Karpas-422 (cell line): ENCODE results near the gene GALNT18. TPM values are rescaled to one million over a fixed set of nuclear protein-coding genes. Genes with fewer than 3 reads are reported as not detected.

Source experiments
- DNase-seq: peaks from one replicate; pipeline ENCODE4 v3.0.0-alpha.2; 2015
- H2AFZ ChIP-seq: fragments of 200-600 bp; sonication (generic); 2 replicates; pipeline ENCODE4 v1.6.1; 2014; ENCODE audit warnings: antibody characterized with exemption, low read length, mixed read lengths
- H3K27ac ChIP-seq: fragments of 200-600 bp; sonication (generic); 2 replicates; pipeline ENCODE4 v1.5.1; 2014; ENCODE audit warnings: mild to moderate bottlenecking, low read length, moderate library complexity
- H3K27me3 ChIP-seq: fragments of 200-600 bp; sonication (generic); 2 replicates; pipeline ENCODE4 v1.6.1; 2014; ENCODE audit warnings: low read length, mixed read lengths
- H3K36me3 ChIP-seq: fragments of 200-600 bp; sonication (generic); 2 replicates; pipeline ENCODE4 v1.6.1; 2014; ENCODE audit warnings: low read length, mixed read lengths; ENCODE audit not compliant: insufficient read depth
- H3K4me1 ChIP-seq: fragments of 200-600 bp; sonication (generic); 2 replicates; pipeline ENCODE4 v1.6.1; 2014; ENCODE audit warnings: mild to moderate bottlenecking, low read length, mixed read lengths
- H3K4me2 ChIP-seq: fragments of 200-600 bp; sonication (generic); 2 replicates; pipeline ENCODE4 v1.6.1; 2014; ENCODE audit warnings: low read length, low read depth, mild to moderate bottlenecking; ENCODE audit not compliant: poor library complexity, severe bottlenecking
- H3K4me3 ChIP-seq: fragments of 200-600 bp; sonication (generic); 2 replicates; pipeline ENCODE4 v1.5.1; 2014; ENCODE audit warnings: mild to moderate bottlenecking, antibody characterized with exemption, low read length, mixed read lengths
- H3K79me2 ChIP-seq: fragments of 200-600 bp; sonication (generic); 2 replicates; pipeline ENCODE4 v1.6.1; 2014; ENCODE audit warnings: mild to moderate bottlenecking, low read length, mixed read lengths
- H3K9ac ChIP-seq: fragments of 200-600 bp; sonication (generic); 2 replicates; pipeline ENCODE4 v1.6.0; 2014; ENCODE audit warnings: low read length
- H3K9me2 ChIP-seq: fragments of 200-600 bp; sonication (generic), shearing (Covaris generic); replicated peaks from 2 replicates; pipeline ENCODE4 v1.6.0; 2014; ENCODE audit warnings: mild to moderate bottlenecking, low read length, moderate library complexity; ENCODE audit not compliant: insufficient read depth
- H3K9me3 ChIP-seq: fragments of 300-700, 200-600 bp; sonication (generic); 2 replicates; pipeline ENCODE4 v1.6.1; 2014; ENCODE audit warnings: low read length, mixed read lengths
- H4K20me1 ChIP-seq: fragments of 200-600 bp; sonication (generic); 2 replicates; pipeline ENCODE4 v1.6.1; 2014; ENCODE audit warnings: mild to moderate bottlenecking, antibody characterized with exemption, low read length, low read depth; ENCODE audit not compliant: insufficient read depth
- total RNA-seq: library from RNA; depleted of rRNA; stranded (reverse); fragments of >200 nt; shearing (Covaris generic); gene quantifications from 2 replicates; pipeline ENCODE4 v1.2.3, GENCODE V29; 2014; ENCODE audit warnings: low replicate concordance

The GALNT18 gene
- total RNA-seq, 1 experiment from 2014 or later, result not detected

- no peak overlapping the region for H3K9ac ChIP-seq
- no peaks in the 10 kb centered on the region for H3K36me3 ChIP-seq
- H2AFZ ChIP-seq, result no peak overlapping the region
- no peak overlapping the region for H3K4me2 ChIP-seq
- H3K9me2 ChIP-seq, result no peaks in the 10 kb centered on the region
- H3K4me1 ChIP-seq, result no peaks in the 10 kb centered on the region
- H3K9me3 ChIP-seq, result no peaks in the 10 kb centered on the region
- H3K4me3 ChIP-seq, result no peak overlapping the region
- no peaks in the 10 kb centered on the region for H3K79me2 ChIP-seq
- no peaks in the 10 kb centered on the region; the same call in 1 of the 2 replicates for H4K20me1 ChIP-seq
- no peak for DNase-seq
- no peak overlapping the region for H3K27ac ChIP-seq
- H3K27me3 ChIP-seq, result no peaks in the 10 kb centered on the region
Measured at GRCh38 chr11:11563200-11563975, 58.4 kb downstream of the GALNT18 start.

GRCh38 chr11:11561991-11562390, 59.8 kb downstream of the GALNT18 start:
- Histone ChIP-seq H4K20me1 (no peaks in the 10 kb centered on the region; the same call in 1 of the 2 replicates), H3K27me3 (no peaks in the 10 kb centered on the region), H3K27ac (no peak overlapping the region), H3K79me2 (no peaks in the 10 kb centered on the region), H3K4me3 (no peak overlapping the region), H3K4me1 (no peaks in the 10 kb centered on the region), H3K9me3 (no peaks in the 10 kb centered on the region), H3K9me2 (no peaks in the 10 kb centered on the region), H3K4me2 (no peak overlapping the region), H2AFZ (no peak overlapping the region), H3K9ac (no peak overlapping the region), H3K36me3 (no peaks in the 10 kb centered on the region)
- DNase-seq, result no peak

- no peak for DNase-seq
- Histone ChIP-seq H3K27ac (no peak overlapping the region), H3K27me3 (no peaks in the 10 kb centered on the region), H2AFZ (no peak overlapping the region), H4K20me1 (no peaks in the 10 kb centered on the region; the same call in 1 of the 2 replicates), H3K9me3 (no peaks in the 10 kb centered on the region), H3K36me3 (no peaks in the 10 kb centered on the region), H3K4me3 (no peak overlapping the region), H3K9ac (no peak overlapping the region), H3K9me2 (no peaks in the 10 kb centered on the region), H3K4me1 (no peaks in the 10 kb centered on the region), H3K4me2 (no peak overlapping the region), H3K79me2 (no peaks in the 10 kb centered on the region)
Measured at GRCh38 chr11:11558826-11559225, 63.0 kb downstream of the GALNT18 start.

GRCh38 chr11:11558396-11558795, 63.4 kb downstream of the GALNT18 start:
- no peaks in the 10 kb centered on the region for H3K79me2 ChIP-seq
- H3K4me3 ChIP-seq, result no peak overlapping the region
- H3K4me1 ChIP-seq, result no peaks in the 10 kb centered on the region
- H3K4me2 ChIP-seq, result no peak overlapping the region
- no peak for DNase-seq
- H3K36me3 ChIP-seq, result no peaks in the 10 kb centered on the region
- H3K9me3 ChIP-seq, result no peaks in the 10 kb centered on the region
- no peak overlapping the region for H3K9ac ChIP-seq
- H3K27ac ChIP-seq, result no peak overlapping the region
- H4K20me1 ChIP-seq, result no peaks in the 10 kb centered on the region; the same call in 1 of the 2 replicates
- H3K27me3 ChIP-seq, result no peaks in the 10 kb centered on the region
- H3K9me2 ChIP-seq, result no peaks in the 10 kb centered on the region
- no peak overlapping the region for H2AFZ ChIP-seq

- Histone ChIP-seq H3K4me3 (no peak overlapping the region), H4K20me1 (no peaks in the 10 kb centered on the region; the same call in 1 of the 2 replicates), H3K9me3 (no peaks in the 10 kb centered on the region)
Measured at GRCh38 chr11:11555208-11555607, 66.6 kb downstream of the GALNT18 start.

GRCh38 chr11:11553573-11553972, 68.2 kb downstream of the GALNT18 start:
- no peaks in the 10 kb centered on the region; the same call in 1 of the 2 replicates for H4K20me1 ChIP-seq
- no peak overlapping the region for H3K9ac ChIP-seq
- no peaks in the 10 kb centered on the region for H3K36me3 ChIP-seq
- no peak overlapping the region for H2AFZ ChIP-seq
- no peak overlapping the region for H3K27ac ChIP-seq
- H3K4me3 ChIP-seq, result no peak overlapping the region
- no peak overlapping the region for H3K4me2 ChIP-seq
- H3K79me2 ChIP-seq, result no peaks in the 10 kb centered on the region
- DNase-seq, result peak; percentile 51
- H3K27me3 ChIP-seq, result no peaks in the 10 kb centered on the region
- H3K9me3 ChIP-seq, result no peaks in the 10 kb centered on the region
- H3K9me2 ChIP-seq, result no peaks in the 10 kb centered on the region
- no peaks in the 10 kb centered on the region for H3K4me1 ChIP-seq

More at GRCh38 chr11:11555208-11555607, 66.6 kb downstream of the GALNT18 start:
- Histone ChIP-seq H3K79me2 (no peaks in the 10 kb centered on the region), H3K4me1 (no peaks in the 10 kb centered on the region), H3K27ac (no peak overlapping the region), H2AFZ (no peak overlapping the region), H3K9me2 (no peaks in the 10 kb centered on the region), H3K36me3 (no peaks in the 10 kb centered on the region), H3K9ac (no peak overlapping the region), H3K4me2 (no peak overlapping the region), H3K27me3 (no peaks in the 10 kb centered on the region)
- no peak for DNase-seq

GRCh38 chr11:11552529-11553087, 69.2 kb downstream of the GALNT18 start:
- no peak overlapping the region for H2AFZ ChIP-seq
- no peaks in the 10 kb centered on the region; the same call in 1 of the 2 replicates for H4K20me1 ChIP-seq
- no peaks in the 10 kb centered on the region for H3K4me1 ChIP-seq
- H3K27ac ChIP-seq, result no peak overlapping the region
- no peaks in the 10 kb centered on the region for H3K9me3 ChIP-seq
- no peaks in the 10 kb centered on the region for H3K9me2 ChIP-seq
- no peak for DNase-seq
- H3K4me2 ChIP-seq, result no peak overlapping the region
- H3K4me3 ChIP-seq, result no peak overlapping the region
- H3K9ac ChIP-seq, result no peak overlapping the region
- H3K27me3 ChIP-seq, result no peaks in the 10 kb centered on the region
- no peaks in the 10 kb centered on the region for H3K36me3 ChIP-seq
- H3K79me2 ChIP-seq, result no peaks in the 10 kb centered on the region

- H3K9me2 ChIP-seq, result no peaks in the 10 kb centered on the region
- no peaks in the 10 kb centered on the region for H3K79me2 ChIP-seq
- no peak overlapping the region for H2AFZ ChIP-seq
- H3K36me3 ChIP-seq, result no peaks in the 10 kb centered on the region
- no peak overlapping the region for H3K4me2 ChIP-seq
- H3K27ac ChIP-seq, result no peak overlapping the region
- H3K4me3 ChIP-seq, result no peak overlapping the region
- H3K4me1 ChIP-seq, result no peaks in the 10 kb centered on the region
- no peak for DNase-seq
- H3K27me3 ChIP-seq, result no peaks in the 10 kb centered on the region
- no peaks in the 10 kb centered on the region; the same call in 1 of the 2 replicates for H4K20me1 ChIP-seq
- H3K9ac ChIP-seq, result no peak overlapping the region
- no peaks in the 10 kb centered on the region for H3K9me3 ChIP-seq
Measured at GRCh38 chr11:11550534-11550933, 71.3 kb downstream of the GALNT18 start.
